NCI-H1436 treated with DMSO at 0.1 percent for 48 hours (cell line): ENCODE measurements around the gene DNAH8.
"Not testable (repeated sequence)": the region's sequence is repeated elsewhere in the genome, so short reads cannot be mapped to it uniquely, and the experiment has no call there.

Source experiments
- DNase-seq: peaks from one replicate; lab custom pipeline; 2025; lab: John Stamatoyannopoulos, UW

The DNAH8 gene

DNA sequence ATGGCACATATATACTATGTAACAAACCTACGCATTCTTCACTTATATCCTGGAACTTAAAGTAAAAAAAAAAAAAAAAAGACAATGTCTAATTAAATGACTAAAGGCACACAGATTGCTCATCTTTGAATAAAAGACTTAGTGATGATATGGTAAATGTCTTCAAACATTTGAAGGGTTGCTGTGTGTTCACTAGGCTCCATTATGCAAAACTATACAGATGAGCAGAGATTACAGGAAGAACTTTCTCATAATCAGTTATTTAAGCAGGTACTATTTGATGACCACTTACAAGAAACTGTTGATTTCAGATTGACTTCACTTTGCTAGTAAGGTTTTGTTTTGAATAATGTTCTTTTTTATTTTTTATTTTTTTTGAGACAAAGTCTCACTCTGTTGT lies 34.4 kb downstream of the DNAH8 start:
- DNase-seq = no peak

DNA sequence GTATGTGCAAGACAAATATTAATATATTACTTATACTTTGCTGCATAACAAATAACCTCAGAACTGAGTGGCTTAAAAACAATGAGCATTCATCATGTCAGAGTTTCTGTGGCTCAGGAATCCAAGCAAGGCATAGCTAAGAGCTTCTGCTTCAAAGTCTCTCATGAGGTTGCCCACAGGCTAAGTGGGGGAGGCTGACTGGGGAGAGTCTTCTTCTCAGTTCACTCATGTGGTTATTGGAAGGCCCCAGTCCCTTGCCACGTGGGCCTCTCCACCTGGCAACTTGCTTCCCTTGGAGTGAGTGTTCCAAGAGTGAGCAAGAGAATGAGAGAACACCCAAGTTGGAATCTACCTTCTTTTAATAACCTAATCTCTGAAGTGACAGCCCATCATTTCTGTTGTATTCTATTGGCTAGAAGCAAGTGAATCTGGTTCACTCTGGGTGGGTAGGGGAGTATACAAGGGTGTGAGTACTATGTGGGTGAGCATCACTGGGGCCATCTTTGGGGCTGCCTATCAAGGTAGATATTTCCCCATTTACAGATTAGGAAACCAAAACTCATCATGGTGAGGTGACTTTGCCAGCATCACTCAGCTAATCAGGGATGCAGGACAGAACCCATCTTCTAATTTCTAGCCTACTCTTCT lies 36.0 kb downstream of the DNAH8 start:
- DNase-seq = no peak

DNA sequence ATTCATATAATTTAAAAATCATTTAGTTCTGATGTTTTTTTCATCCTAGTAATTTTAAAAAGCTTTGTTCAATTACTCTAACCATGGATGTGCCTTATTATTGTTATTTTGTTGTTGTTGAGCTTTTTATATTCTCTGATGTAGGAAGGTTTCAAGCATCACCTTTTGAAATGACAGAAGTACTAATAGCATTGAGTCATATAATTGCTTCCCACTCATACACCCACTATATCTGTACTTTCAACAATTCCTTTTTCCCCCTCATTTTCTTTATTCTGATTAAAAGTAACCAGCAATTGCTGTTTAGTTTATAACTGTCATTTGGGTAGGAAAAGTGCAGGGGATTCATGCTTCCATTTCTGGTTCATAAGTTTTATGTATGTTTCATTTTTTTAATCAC lies 38.6 kb downstream of the DNAH8 start:
- no peak for DNase-seq

DNA sequence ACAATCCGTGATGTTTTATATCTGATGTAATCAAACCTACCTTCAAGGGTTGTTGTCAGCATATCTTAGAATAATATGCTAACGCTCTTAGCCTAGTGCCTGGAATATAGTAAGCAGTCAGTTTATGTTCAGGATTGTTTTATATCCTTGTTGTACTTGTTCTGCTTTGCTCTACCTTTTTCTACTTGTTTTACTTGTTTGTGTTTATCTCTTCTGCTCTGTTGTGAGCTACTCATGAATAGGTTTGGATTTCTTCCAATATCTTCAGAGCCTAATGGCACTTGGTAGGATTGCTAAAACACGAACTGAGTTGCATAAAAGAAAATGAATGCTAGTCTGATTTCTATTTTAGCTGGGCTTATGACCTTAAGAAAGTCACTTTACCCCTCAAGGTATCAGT lies 40.1 kb downstream of the DNAH8 start:
- DNase-seq = no peak

DNA sequence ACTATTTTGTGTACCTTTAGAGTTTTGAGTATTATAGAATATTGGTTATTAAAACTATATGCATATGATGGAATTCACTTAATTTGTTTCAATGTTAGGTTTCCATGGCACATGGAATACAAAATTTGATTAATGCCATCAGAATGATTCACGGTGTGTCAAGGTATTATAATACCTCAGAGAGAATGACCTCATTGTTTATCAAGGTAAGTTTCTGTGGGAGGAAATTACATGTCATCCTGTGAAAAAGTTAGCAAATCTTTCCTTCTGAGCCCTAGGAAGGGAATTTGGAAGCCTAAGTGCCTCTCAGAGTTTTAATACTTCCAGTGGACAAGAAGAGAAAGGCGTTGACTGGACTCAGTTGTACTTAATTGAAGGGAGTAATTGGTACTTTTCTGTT lies 40.8 kb downstream of the DNAH8 start:
- DNase-seq = no peak

DNA sequence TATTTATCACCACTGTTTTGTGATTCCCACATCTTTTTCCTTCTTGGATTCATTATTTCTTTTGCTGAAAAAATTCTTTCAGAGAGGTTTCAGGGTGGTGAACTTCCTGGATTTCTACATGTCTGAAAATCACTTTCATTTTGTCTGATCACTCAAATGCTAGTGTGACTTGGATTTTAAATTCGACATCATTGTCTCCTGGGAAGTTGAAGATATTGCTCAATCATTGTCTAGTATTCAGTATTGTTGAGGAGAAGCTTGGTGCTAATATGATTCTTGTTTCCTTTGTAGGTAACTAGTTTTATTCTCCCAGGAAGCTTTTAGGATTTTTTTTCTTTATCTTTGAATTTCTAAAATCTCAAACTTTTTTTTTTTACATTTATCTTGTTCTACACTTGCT lies 45.0 kb downstream of the DNAH8 start:
- no peak for DNase-seq

DNA sequence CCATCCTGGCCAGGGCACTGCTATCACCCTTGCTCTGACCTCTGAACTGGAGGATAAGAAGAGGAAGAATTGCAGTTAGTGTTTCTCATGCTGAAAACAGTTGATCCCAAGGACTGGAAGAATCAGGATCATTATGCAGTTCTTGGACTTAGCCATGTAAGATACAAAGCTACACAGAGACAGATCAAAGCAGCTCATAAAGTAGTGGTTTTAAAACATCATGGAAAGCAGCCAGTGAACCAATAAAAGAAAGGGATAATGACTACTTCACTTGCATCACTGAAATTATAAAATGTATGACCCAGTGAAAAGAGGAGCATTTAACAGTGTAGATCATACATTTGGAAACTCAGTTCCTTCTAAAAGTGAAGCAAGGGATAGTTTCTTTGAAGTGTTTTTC lies 47.7 kb downstream of the DNAH8 start:
- DNase-seq = no peak

DNA sequence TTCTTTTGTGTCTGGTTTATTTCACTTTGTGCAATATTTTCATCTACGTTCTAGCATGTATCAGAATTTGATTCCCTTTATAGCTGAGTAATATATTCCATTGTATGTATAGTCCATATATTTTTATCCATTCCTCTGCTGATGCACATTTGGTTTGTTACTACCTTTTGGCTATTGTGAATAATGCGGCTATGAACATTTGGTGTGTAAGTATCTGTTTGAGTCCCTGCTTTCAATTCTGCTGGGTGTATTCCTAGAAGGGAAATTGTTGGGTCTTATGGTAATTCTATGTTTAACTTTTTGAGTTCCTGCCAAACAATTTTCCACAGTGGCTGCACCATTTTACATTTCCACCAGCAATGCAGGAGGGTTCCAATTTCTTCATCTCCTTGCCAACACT lies 52.4 kb downstream of the DNAH8 start:
- DNase-seq = no peak

DNA sequence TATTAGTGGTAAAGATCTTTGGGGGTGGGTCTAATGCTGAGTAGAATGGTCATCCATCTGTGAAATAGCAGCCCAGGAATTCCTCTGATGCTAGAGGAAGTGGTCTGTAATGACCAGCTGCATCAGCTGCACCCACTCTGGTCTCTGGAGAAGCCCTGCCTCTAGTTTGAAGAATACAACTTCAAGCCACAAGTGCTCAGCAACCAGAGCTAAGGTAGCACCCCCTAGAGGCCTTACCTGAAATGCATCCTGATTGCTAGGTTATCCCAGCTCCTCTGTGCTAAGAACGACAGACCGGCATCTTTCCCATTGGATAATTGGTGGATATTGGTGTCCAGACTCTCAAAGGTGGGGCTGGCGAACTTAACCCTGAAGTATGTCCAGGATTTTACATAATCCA lies 58.2 kb downstream of the DNAH8 start:
- DNase-seq = no peak

DNA sequence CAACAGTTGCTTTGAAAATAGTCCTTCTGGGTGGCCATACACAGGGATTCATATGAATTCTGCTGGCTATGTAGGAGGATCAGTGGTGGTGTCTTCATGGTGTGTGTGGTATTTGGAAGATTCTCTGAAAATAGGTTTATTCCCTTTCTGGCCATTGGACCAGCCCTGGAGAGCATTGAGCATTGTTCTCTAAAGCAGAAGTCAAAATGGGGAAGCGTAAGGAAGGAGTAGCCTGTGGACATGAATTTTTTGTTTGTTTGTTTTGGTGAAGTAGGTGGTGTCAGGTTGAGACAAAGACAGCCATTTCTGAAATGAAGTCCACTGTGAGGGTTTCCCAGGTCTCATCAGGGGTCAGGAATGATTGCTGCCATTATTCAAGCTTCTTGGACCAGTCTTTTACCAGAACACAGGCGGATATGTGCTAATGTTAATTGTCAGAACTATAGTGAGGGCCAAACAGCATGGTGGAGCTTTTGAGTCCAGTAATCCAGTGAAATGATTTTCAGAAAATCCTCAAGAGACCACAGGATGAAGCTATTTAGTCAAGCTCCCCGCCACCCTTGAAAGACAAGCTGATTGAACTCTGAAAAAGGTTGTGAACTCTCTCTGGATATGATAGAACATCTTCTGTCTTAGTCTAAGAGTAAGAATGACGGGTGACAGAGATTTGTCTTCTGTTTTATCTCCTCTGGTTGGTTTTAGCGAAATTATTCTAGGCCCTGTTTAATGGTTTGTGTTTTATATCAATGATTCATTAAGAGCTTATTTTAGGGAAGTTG lies 60.0 kb downstream of the DNAH8 start:
- no peak for DNase-seq

DNA sequence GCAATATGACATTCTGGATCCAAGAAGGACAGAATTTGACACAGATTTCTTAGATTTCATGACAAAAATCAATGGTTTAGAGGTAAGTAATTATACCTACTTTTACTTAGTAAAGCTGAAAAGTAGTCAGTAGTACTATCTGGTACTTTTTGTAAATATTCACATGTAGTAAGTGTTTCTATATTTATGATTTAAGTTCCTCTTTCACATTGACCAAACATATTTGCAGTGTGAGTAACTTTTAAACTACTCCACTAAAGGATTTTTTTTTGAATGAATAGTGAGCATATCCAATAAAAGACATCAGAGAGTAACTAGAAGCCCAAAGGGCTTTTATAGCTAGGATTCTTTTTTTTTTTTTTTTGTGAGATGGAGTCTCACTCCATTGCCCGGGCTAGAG lies 60.8 kb downstream of the DNAH8 start:
- DNase-seq = no peak

DNA sequence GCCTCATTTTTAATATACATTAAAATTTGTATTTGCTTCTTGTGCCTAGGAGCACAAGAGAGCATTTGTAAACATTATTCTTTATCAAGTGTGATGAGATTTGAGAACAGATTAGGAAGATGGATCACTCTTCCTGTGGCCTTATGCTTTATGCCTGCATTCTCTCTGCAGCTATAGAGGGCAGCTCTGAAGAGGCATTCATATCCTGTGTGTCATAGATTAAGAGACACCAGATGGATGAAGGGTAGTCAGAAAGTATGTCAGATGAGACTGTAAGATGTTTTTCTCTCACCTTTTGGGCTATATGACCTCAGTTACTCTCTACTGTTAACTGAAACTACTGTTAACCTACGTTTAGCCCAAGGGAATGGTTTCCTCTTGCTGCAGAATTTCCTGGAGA lies 61.4 kb downstream of the DNAH8 start:
- DNase-seq = no peak

DNA sequence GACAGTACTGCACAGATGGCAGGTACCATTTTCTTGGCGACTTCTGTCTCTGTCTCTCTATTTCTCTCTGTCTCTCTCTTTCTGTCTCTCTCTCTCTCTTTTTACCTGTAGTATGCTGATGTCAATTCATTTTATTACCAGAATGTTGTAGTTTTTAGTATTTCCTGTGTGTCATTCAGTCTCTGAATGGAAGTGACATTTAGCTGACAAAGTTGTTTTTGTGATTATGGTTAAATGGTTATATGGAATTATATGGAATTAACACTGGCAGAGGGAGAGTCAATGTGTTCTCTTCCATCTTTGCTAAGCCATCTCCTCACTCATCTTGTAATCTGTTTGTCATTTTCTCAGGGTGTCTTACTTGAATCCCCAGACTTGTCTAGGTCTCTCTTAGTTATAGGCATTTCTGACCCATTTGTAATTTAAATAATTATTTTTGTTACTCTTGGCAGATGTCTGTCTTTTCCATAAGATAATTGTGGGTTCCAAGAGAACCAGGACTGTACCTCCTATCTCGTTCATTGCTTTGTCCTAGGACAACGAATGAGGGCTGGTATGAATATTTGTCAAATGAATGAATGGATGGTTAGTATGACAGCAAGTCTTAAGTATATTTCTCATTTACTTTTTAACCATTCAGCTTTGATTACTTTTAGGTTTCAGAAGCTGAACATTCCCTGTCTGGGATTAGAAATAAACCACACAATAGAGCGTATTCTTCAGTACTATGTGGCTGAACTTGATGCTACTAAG lies 64.4 kb downstream of the DNAH8 start:
- DNase-seq = no peak

DNA sequence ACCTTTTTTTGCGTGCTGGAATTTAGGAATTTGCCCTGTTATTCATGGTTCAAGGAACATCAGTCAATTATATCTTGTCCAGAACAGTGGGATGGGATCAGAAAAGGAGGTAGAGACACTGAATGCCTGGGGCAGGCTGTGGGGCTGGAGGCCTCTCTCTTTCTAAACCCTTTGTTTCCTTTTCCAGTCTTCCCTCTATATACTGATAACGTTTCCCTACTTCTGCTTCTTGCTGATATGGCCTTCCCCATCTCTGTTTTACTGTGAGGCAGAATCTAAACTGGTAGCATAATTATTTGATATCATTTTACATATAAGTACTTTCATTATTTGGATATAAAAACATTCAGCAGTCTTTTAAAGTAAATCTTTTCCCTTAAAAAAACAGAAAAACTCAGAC lies 67.5 kb downstream of the DNAH8 start:
- no peak for DNase-seq

DNA sequence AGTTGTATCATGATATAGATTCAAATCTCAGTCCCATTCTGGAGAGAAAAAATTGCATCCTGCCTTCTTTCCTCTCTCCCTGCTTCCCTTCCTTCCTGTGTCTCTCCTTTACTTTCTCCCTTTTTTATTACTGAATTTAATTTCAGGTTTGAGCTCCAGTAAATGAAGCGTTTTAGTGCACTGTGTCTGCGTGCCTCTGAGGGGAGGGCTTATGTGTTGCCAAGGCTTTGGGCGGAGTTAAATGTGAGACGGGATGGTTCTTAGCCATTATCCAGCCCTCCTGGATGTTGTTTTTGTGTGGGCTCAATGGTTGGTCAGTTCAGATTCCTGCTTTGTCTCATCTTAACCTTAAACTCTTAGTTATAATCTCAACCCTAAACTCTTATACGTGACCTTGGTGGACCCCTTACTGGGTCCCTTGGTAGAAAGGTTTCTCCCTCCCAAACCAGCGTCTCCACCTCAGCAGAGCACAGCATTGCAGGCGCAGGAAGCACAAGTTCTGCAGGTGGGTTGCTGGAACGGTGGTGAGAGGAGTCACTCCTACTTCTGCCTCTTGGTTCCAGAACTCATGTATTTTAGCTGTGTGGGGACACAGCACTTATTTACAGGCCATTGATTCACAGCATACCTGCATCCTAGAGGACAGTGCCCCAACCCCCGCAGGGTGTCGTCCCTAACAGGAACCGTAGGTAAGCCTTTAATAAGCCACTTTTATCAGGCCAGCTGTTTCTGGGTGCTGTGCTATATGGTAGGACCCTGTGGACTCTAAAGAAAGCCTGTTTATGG lies 68.5 kb downstream of the DNAH8 start:
- no peak for DNase-seq

DNA sequence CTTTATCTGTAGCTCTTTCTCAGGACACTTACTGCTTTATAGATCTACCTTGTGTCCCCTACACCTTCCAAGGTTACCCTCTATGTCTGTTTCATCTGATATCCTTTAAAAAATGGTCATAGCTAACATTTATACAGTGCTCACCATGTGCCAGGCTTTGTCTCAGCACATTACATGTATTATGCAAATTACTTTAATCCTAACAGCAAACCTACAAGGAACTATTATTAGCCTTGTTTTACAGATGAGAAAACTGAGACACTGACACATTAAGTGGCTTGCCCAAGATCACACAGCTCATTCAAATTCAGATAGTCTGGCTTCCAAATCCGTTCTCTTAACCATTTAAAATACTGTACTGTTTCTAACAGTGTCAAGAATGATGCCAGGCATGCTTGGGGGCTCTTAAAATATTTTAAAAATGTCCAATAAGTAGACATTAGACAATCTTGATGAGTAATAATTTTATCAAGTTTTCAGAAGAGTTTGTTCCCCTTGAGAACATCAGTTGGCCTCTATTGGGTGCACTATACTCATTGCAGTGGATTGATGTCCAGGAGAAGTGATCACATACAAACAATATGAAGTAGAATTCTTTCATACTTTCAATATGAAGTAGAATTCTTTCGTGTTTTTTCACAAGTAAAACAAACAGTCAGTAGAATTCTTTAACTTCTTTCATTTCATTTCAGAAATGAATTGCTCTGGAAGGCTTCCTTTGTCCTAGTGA lies 69.6 kb downstream of the DNAH8 start:
- DNase-seq = no peak

DNA sequence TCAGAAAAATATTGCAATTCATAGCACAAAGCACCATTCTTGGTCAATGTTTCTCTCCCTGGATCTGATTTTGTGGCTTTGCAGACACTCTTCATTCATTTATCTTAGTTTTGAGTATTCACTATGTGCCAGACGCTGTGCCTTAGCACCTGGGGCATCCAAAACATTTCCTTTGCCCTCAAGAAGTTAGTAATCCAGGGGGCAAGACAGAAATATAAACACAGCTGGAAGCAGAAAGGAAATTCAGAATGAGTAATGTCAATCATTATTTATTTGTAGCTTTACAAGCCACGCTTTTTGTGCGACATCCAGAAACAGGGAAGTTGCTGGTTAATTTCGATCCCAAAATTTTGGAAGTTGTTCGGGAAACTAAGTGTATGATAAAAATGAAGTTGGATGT lies 71.4 kb downstream of the DNAH8 start:
- DNase-seq = no peak

DNA sequence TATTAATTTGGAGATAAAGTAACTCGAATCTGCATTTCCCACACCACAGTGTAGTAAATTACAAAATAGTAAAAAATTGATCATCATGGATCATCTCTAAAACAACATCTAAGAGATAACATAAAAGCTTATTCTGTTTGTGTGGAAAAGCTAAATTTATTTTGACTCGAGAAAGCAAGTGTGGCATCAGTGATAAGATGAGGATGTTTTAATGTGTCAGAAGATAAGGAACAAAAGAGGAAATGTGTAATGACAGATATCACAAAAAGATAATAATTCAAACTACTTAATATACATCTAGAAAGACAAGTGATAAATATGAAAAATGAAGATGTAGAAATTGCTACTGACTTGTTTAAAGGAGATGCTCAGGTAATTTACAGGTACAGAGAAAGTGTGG lies 74.1 kb downstream of the DNAH8 start:
- no peak for DNase-seq

DNA sequence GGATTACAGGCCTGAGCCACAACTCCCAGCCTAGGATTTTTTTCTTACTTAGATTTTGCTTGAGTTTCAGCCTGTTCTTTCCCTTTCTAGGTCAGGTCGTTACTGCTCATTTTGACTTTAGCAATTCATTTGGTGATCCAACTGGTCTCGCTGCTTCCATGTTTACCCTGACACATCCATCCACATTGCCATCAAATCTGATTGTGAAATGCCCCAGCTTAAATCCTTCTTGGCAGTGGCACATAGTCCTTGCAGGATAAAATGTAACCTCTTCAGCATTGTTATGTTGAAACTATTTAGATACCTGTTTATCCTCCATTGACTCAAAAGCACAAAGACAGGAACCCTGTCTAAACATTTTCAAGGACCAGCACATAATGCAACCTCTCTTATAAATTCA lies 77.2 kb downstream of the DNAH8 start:
- DNase-seq = no peak

DNA sequence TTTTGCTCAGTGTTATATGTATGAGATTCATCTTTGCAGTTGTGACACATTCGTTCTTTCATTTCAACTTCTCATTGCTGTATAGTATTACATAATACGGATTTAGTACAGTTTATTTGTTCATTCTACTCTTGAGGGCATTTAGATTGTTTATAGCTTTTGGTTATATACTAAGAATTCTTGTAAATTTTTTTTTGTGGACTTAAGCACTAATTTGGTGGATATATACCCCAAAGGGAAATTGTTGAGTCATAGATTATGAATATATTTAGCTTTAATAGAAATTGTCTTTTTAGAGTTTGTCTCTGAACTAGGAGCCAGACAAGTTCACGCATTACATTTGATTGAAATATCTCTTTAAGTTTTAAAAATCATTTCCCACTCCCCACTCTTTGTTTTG lies 79.6 kb downstream of the DNAH8 start:
- DNase-seq = no peak

DNA sequence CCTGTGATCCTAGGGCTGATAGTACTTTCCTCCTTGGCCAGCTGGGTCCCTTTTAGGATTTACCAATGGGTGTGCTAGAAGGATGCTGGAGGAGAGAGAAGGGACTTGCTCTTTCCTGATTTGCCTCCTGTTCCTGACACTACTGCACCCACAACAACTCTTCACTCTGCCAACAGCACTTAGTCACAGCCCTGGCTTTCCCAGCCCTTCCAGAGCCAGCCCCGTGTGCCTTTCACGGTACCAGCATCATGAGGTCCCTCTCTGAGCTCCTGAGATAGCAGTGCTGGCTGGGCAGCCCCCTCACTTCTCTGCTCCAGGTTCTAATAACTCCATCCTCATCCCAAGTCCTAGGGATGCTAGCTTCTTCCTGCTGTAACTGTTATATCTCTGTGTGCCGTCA lies 80.9 kb downstream of the DNAH8 start:
- DNase-seq = no peak

DNA sequence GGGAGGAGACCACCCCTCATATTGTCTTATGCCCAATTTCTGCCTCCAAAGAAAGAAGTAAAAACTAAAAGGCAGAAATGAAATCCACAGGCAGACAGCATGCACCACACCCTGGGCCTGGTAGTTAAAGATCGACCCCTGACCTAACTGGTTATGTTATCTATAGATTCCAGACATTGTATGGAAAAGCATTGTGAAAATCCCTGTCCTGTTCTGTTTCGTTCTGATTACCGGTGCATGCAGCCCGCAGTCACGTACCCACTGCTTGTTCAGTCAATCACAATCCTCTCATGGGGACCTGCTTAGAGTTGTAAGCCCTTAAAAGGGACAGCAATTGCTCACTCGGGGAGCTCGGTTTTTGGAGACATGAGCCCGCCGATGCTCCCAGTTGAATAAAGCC lies 81.3 kb downstream of the DNAH8 start:
- not testable (repeated sequence) for DNase-seq
